ENCODE measurements around the gene CELF4. TPM values are rescaled to one million over a fixed set of nuclear protein-coding genes. Genes with fewer than 3 reads are reported as not detected.

The CELF4 gene
- total and polyA plus RNA-seq, 2 of the 4 experiments (the other 2 are of a cell fraction) = not detected

- Histone ChIP-seq H4K5ac (ENCODE audit: low read depth, low read length) (no peak overlapping the region), H2AK9ac (replicated peaks; ENCODE audit: low read depth, low read length, poor library complexity) (no peak overlapping the region), H3K56ac (ENCODE audit: extremely low read depth, insufficient read depth, low read length) (no peak overlapping the region), H3K4me1 (ENCODE audit: control insufficient read depth, insufficient read depth, low read length) (no peaks in the 10 kb centered on the region), H4K91ac (ENCODE audit: insufficient read depth, low read depth, low read length) (no peak overlapping the region), H2BK20ac (ENCODE audit: low read depth, low read length) (no peak overlapping the region), H3K9ac (ENCODE audit: low read depth, low read length) (no peak overlapping the region), H3K4me2 (ENCODE audit: low read depth, low read length) (no peak overlapping the region; the same call in 1 of the 2 replicates), H2AK5ac (ENCODE audit: low read depth, low read length) (no peak overlapping the region), H3K14ac (replicated peaks; ENCODE audit: low read depth, low read length) (no peak overlapping the region), H4K20me1 (ENCODE audit: insufficient read depth, low read length) (no peaks in the 10 kb centered on the region), H3K4me3 (ENCODE audit: insufficient read depth, low read depth, low read length) (no peak overlapping the region), H2BK5ac (ENCODE audit: low read depth, low read length, poor library complexity, severe bottlenecking) (no peak overlapping the region), H4K8ac (ENCODE audit: low read depth in 2 of 2, low read length in 2 of 2) (no peak overlapping the region), H3K79me1 (ENCODE audit: low read depth in 1 of 2, low read length in 2 of 2) (no peaks in the 10 kb centered on the region), H3K27ac (ENCODE audit: insufficient read depth, low read length) (no peak overlapping the region), H3K18ac (ENCODE audit: low read depth, low read length) (no peak overlapping the region), H2BK120ac (ENCODE audit: low read depth, low read length) (no peak overlapping the region), H3K36me3 (ENCODE audit: control insufficient read depth, insufficient read depth, low read length) (no peaks in the 10 kb centered on the region), H2BK15ac (ENCODE audit: low read depth, low read length) (no peak overlapping the region), H2AFZ (replicated peaks; ENCODE audit: low read length, poor library complexity) (no peak overlapping the region), H3K9me3 (ENCODE audit: control insufficient read depth, insufficient read depth, low read length) (no peaks in the 10 kb centered on the region), H3K4ac (ENCODE audit: low read depth, low read length) (no peak overlapping the region), H3K9me1 (ENCODE audit: insufficient read depth, low read length) (no peaks in the 10 kb centered on the region), H3K23ac (ENCODE audit: low read depth, low read length) (no peak overlapping the region), H3K27me3 (ENCODE audit: control insufficient read depth, insufficient read depth, low read length) (peaks cover 50% of the 10 kb centered on the region)
- TF ChIP-seq SMC3 (IDR thresholded peaks at IDR 0.05; ENCODE audit: low read depth, low read length) (no peak), ELK1 (IDR thresholded peaks at IDR 0.05; ENCODE audit: borderline replicate concordance, low read depth, low read length) (no peak), BHLHE40 (IDR thresholded peaks at IDR 0.05; ENCODE audit: low read depth, low read length) (no peak), CEBPB (IDR thresholded peaks at IDR 0.05; ENCODE audit: low read depth, low read length) (no peak), MAZ (IDR thresholded peaks at IDR 0.05; ENCODE audit: borderline replicate concordance, low read depth, low read length) (no peak), RFX5 (IDR thresholded peaks at IDR 0.05; ENCODE audit: low read depth, low read length) (no peak), USF2 (IDR thresholded peaks at IDR 0.05; ENCODE audit: low read depth, low read length) (no peak), CHD1 (IDR thresholded peaks at IDR 0.05; ENCODE audit: low read depth, low read length) (no peak), MXI1 (IDR thresholded peaks at IDR 0.05; ENCODE audit: borderline replicate concordance, low read depth, low read length) (no peak), CTCF (conservative IDR thresholded peaks at IDR 0.05; ENCODE audit: low read depth, low read length) (no peak), MAFK (IDR thresholded peaks at IDR 0.05; ENCODE audit: low read depth, low read length) (no peak), RCOR1 (IDR thresholded peaks at IDR 0.05; ENCODE audit: insufficient replicate concordance, low read length) (no peak), RAD21 (IDR thresholded peaks at IDR 0.05; ENCODE audit: low read length) (no peak)
- in situ Hi-C loops (cut with MboI; ENCODE audit: low sequenced_read_pairs) = no loop called here
- dilution Hi-C loops (cut with HindIII; ENCODE audit: low sequenced_read_pairs, unreplicated experiment) = no loop called here
- POLR2A ChIA-PET (ENCODE audit: unreplicated experiment) = no interaction called here
- 8% methylated on average over 23 of the region's 49 CpGs; no CpG with 5 or more reads in 1 of the 2 experiments for WGBS, 2 experiments (ENCODE audit: extremely low coverage in 2 of 2, insufficient read length in 1 of 2)
- CTCF ChIA-PET = no interaction called here
- DNase-seq (no peak), ATAC-seq (ENCODE audit: low read depth) (peak; percentile 10; the same call in 1 of the 2 replicates)
- BruUV-seq (replicated peaks) = no TSS peak
- intact Hi-C loops (cut with micrococcal nuclease) = no loop called here
Observed at GRCh38 chr18:37254236-37254754, 311.3 kb downstream of the CELF4 start.
